ENCODE measurements around the gene CYB5B.

CYB5B gene

DNA sequence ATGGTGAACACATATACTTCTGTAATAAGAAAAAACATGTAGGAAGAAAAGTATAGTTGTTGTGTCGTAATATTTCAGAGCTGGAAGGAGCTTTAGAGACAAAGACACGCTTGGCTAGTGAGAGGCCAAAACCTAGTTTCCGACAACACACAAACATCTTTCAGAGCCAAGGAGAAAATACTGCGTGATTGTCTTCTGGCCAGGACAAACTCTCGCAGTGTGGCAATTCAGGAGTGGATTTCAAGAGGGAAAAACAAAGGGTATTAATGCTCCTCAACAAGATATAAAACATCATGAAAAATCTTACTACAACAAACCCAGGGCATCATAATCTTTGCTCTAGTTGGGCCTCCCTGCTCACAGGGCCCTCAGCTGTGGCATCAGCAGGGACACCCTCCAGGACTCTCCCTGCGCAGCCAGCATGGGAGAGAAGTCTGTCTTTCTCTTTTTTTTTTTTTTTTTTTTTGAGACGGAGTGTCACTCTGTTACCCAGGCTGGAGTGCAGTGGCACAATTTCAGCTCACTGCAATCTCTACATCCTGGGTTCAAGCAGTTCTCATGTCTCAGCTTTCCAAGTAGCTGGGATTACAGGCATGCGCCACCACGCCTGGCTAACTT, 66.4 kb downstream of the CYB5B start:
- DNase-seq (ENCODE audit: insufficient read length, low spot score) (no peak), FAIRE-seq (no peak)
- TF ChIP-seq PAX5 (IDR thresholded peaks at IDR 0.05; ENCODE audit: insufficient read depth, low read length, severe bottlenecking), result no peak
- no peak for TF ChIP-seq SPI1 (IDR thresholded peaks at IDR 0.05; ENCODE audit: low read depth, low read length)
- no peak for TF ChIP-seq POU2F2 (IDR thresholded peaks at IDR 0.05; ENCODE audit: low read depth, low read length)
- no peak for TF ChIP-seq TAF1 (IDR thresholded peaks at IDR 0.05; ENCODE audit: low read depth, low read length)
- TF ChIP-seq POLR2AphosphoS5 (IDR thresholded peaks at IDR 0.05; ENCODE audit: low read depth, low read length), result no peak
- no peak for TF ChIP-seq POLR2A (IDR thresholded peaks at IDR 0.05; ENCODE audit: low read depth, low read length)

DNA sequence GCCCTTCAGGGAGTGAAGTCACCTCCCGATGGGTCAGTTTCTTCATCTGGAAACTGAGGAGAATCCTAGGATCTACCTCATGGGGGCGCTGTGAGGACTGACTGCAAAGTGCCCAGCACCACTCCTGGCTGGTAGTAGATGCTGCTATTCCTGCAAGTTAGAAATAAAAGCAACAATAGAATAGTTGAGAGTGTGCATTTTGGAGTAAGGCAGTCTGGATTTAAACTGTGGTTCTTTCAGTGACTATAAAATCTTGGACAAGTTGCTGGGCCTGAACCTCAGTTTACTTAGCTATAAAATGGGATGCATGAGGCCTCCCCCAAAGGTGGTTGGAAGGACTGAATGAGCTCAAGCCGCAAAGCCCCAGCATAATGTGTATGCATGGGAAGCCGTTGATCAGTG, 70.6 kb downstream of the CYB5B start:
- no peak for DNase-seq (ENCODE audit: insufficient read length, low spot score)
- TF ChIP-seq PAX5 (IDR thresholded peaks at IDR 0.05; ENCODE audit: insufficient read depth, low read length, severe bottlenecking) (no peak), POU2F2 (IDR thresholded peaks at IDR 0.05; ENCODE audit: low read depth, low read length) (no peak), SPI1 (IDR thresholded peaks at IDR 0.05; ENCODE audit: low read depth, low read length) (no peak)
- peak; percentile 50 for FAIRE-seq

DNA sequence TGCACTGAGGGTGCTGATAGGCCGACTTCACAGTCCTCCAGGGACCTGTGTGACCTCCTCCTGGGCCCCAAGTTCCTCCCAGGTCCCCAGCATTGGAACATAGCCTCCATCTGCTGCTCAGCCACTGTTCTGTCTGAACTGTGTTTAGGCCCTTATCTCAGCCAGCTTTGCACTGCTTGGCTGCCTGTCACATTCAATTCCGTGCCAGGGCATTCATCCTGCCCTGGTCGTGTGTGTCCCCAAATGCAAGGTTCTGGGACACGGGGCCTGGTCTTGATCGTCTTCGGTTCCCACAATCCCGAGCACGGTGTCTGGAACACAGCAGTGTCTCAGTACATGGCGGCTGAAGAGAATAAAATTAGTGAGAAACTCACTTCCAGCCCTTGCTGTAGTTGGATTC, 71.4 kb downstream of the CYB5B start:
- FAIRE-seq, result no peak
- TF ChIP-seq PAX5 (IDR thresholded peaks at IDR 0.05; ENCODE audit: insufficient read depth, low read length, severe bottlenecking) (no peak), TAF1 (IDR thresholded peaks at IDR 0.05; ENCODE audit: low read depth, low read length) (no peak), POU2F2 (IDR thresholded peaks at IDR 0.05; ENCODE audit: low read depth, low read length) (no peak), POLR2AphosphoS5 (IDR thresholded peaks at IDR 0.05; ENCODE audit: low read depth, low read length) (no peak), SPI1 (IDR thresholded peaks at IDR 0.05; ENCODE audit: low read depth, low read length) (no peak), POLR2A (IDR thresholded peaks at IDR 0.05; ENCODE audit: low read depth, low read length) (no peak)

DNA sequence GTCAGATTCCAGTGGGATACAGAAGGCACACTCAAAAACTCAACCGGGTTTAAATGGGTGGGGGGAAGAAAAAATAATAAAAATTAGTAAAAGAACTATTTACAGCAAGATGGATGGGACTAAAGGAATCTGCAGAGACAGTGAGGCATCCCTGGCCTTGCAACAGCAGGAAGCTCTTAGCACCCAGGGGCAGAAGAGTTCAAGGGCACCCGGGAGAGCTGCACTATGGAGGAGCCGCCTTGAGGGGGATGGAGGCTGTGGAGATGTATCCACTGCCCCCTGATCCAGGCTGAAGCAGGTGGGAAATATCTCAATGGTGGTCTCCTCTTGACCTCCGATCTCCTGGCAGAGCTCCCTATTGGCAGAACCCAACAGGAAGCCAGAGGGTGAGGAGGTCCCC, 72.0 kb downstream of the CYB5B start:
- no peak for DNase-seq (ENCODE audit: insufficient read length, low spot score)
- no peak for FAIRE-seq
- TF ChIP-seq POLR2A (IDR thresholded peaks at IDR 0.05; ENCODE audit: low read depth, low read length), result no peak
- TF ChIP-seq POU2F2 (IDR thresholded peaks at IDR 0.05; ENCODE audit: low read depth, low read length), result no peak
- no peak for TF ChIP-seq SPI1 (IDR thresholded peaks at IDR 0.05; ENCODE audit: low read depth, low read length)
- TF ChIP-seq PAX5 (IDR thresholded peaks at IDR 0.05; ENCODE audit: insufficient read depth, low read length, severe bottlenecking), result no peak
- no peak for TF ChIP-seq POLR2AphosphoS5 (IDR thresholded peaks at IDR 0.05; ENCODE audit: low read depth, low read length)
- TF ChIP-seq TAF1 (IDR thresholded peaks at IDR 0.05; ENCODE audit: low read depth, low read length), result no peak

More for the DNA sequence above, 71.4 kb downstream of the CYB5B start:
- DNase-seq (ENCODE audit: insufficient read length, low spot score), result no peak

DNA sequence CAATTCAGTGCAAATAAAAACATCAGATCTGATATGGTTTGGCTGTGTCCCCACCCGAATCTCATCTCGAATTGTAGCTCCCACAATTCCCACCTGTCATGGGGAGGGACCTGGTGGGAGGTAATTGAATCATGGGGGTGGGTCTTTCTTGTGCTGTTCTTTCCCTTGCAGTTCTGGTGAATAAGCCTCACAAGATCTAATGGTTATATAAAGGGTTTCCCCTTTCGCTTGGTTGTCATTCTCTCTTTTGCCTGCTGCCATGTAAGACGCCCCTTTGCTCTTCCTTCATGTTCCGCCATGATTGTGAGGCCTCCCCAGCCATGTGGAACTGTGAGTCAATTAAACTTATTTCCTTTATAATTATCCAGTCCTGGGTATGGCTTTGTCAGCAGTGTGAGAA, 72.5 kb downstream of the CYB5B start:
- FAIRE-seq (no peak), DNase-seq (ENCODE audit: insufficient read length, low spot score) (no peak)
- no peak for TF ChIP-seq POLR2A (IDR thresholded peaks at IDR 0.05; ENCODE audit: low read depth, low read length)
- no peak for TF ChIP-seq POLR2AphosphoS5 (IDR thresholded peaks at IDR 0.05; ENCODE audit: low read depth, low read length)
- no peak for TF ChIP-seq TAF1 (IDR thresholded peaks at IDR 0.05; ENCODE audit: low read depth, low read length)
- TF ChIP-seq PAX5 (IDR thresholded peaks at IDR 0.05; ENCODE audit: insufficient read depth, low read length, severe bottlenecking), result no peak
- no peak for TF ChIP-seq SPI1 (IDR thresholded peaks at IDR 0.05; ENCODE audit: low read depth, low read length)
- TF ChIP-seq POU2F2 (IDR thresholded peaks at IDR 0.05; ENCODE audit: low read depth, low read length), result no peak

DNA sequence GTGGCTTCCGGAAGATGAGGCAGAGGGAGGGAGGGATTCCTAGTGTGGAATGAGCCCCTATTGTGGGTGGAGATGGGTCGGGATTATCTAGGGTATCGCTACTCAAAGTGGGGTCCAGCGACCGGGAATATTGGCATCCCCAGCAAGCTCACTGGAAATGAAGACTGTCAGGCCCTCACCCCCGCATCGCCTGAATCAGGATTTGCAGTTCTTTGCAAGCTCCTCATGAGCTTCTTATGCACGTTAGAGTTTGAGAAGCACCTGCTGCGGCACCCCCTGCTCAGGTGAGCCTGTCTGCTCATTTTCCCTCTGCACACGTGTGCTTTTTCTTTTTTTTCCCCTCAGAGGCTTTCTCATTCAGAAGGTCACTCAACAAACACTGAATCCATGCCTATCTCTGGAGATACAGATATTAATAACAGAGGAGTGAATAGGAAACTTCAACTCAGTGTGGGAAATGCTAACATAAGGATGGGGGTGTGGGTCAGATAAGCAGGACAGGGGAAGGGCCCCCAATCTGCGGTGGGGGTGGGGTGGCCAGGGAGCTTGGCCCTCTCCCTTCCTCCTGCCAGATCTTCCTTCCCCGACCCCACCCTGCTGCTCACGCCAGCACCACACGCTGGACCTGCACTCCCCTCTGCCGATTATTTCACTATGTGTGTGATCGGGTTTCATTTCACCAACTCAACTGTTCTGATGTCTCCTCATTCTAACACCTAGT, 73.6 kb downstream of the CYB5B start:
- DNase-seq (ENCODE audit: insufficient read length, low spot score) (no peak), FAIRE-seq (no peak)
- TF ChIP-seq TAF1 (IDR thresholded peaks at IDR 0.05; ENCODE audit: low read depth, low read length), result no peak
- TF ChIP-seq PAX5 (IDR thresholded peaks at IDR 0.05; ENCODE audit: insufficient read depth, low read length, severe bottlenecking), result no peak
- no peak for TF ChIP-seq POLR2AphosphoS5 (IDR thresholded peaks at IDR 0.05; ENCODE audit: low read depth, low read length)
- no peak for TF ChIP-seq POLR2A (IDR thresholded peaks at IDR 0.05; ENCODE audit: low read depth, low read length)
- TF ChIP-seq SPI1 (IDR thresholded peaks at IDR 0.05; ENCODE audit: low read depth, low read length), result no peak
- TF ChIP-seq POU2F2 (IDR thresholded peaks at IDR 0.05; ENCODE audit: low read depth, low read length), result no peak

DNA sequence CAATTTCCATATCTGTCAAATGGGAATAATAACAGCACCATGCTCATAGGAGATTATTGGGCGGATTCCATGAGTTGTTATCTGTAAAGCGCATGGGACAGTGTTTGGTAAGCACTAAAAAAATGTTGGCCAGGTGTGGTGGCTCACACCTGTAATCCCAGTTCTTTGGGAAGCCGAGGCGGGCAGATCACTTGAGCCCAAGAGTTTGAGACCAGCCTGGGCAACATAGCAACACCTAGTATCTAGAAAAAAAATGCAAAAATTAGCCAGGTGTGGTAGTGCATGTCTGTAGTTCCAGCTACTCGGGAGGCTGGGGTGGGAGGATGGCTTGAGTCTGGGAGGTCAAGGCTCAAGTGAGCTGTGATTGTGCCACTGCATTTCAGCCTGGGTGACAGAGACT, 74.5 kb downstream of the CYB5B start:
- FAIRE-seq (no peak), DNase-seq (ENCODE audit: insufficient read length, low spot score) (no peak)
- TF ChIP-seq SPI1 (IDR thresholded peaks at IDR 0.05; ENCODE audit: low read depth, low read length) (no peak), PAX5 (IDR thresholded peaks at IDR 0.05; ENCODE audit: insufficient read depth, low read length, severe bottlenecking) (no peak), POLR2AphosphoS5 (IDR thresholded peaks at IDR 0.05; ENCODE audit: low read depth, low read length) (no peak), POU2F2 (IDR thresholded peaks at IDR 0.05; ENCODE audit: low read depth, low read length) (no peak), POLR2A (IDR thresholded peaks at IDR 0.05; ENCODE audit: low read depth, low read length) (no peak), TAF1 (IDR thresholded peaks at IDR 0.05; ENCODE audit: low read depth, low read length) (no peak)

DNA sequence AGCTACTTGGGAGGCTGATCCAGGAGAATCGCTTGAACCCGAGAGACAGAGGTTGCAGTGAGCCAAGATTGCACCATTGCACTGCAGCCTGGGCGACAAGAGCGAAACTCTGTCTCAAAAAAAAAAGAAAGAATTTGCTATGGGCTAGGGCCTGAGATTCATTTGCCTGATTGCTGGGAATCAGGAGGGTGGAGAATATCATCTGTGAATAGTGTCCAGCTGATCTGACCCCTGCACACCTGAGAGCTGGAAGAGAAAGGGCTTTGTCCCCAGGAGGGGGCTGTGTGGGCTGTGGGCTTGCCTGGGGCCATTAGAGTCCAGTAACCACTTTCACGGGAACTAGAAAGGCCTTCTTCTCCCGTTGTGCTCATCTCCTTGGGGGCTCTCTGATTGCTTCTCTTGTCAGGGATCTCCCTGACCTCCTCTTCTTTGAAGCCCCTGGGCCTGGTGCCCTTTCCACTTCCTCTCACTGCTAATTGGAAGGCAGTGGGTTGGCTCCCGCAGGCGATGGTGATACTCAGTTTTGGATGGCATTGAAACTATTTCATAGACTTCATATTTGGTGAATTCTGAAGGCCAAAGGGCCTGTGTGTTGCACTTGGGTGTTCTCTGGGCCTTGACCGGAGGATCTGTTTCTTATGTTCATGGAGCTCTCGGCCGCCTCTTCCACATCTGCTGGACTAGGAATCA, 75.3 kb downstream of the CYB5B start:
- TF ChIP-seq PAX5 (IDR thresholded peaks at IDR 0.05; ENCODE audit: insufficient read depth, low read length, severe bottlenecking), result no peak
- TF ChIP-seq SPI1 (IDR thresholded peaks at IDR 0.05; ENCODE audit: low read depth, low read length), result no peak
- TF ChIP-seq POU2F2 (IDR thresholded peaks at IDR 0.05; ENCODE audit: low read depth, low read length), result no peak
- TF ChIP-seq POLR2A (IDR thresholded peaks at IDR 0.05; ENCODE audit: low read depth, low read length), result no peak
- no peak for TF ChIP-seq TAF1 (IDR thresholded peaks at IDR 0.05; ENCODE audit: low read depth, low read length)
- TF ChIP-seq POLR2AphosphoS5 (IDR thresholded peaks at IDR 0.05; ENCODE audit: low read depth, low read length), result no peak
- no peak for DNase-seq (ENCODE audit: insufficient read length, low spot score)
- FAIRE-seq, result no peak

DNA sequence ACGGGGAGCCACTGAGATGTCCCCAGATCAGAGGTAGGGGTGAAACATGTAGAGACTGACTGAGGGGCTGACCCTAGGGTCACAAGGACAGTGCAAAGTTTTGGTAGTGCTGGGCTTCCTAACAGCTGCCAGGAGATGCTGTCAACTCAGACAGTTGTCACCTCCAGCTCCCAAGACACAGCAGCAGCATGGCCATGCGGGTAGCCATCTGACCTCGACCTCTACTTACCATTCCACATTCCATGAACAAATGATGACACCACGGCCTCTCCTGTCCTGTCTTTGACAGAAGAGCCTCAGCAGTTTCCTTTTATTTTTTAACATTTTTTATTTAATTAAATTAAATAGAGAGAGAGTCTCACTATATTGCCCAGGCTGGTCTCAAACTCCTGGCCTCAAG, 76.1 kb downstream of the CYB5B start:
- no peak for FAIRE-seq
- DNase-seq (ENCODE audit: insufficient read length, low spot score), result no peak
- TF ChIP-seq TAF1 (IDR thresholded peaks at IDR 0.05; ENCODE audit: low read depth, low read length) (no peak), POU2F2 (IDR thresholded peaks at IDR 0.05; ENCODE audit: low read depth, low read length) (no peak)
